Neural cell (in vitro differentiated cells): ENCODE results near the gene KIF13A. TPM values are rescaled to one million over a fixed set of nuclear protein-coding genes. Genes with fewer than 3 reads are reported as not detected.

Experiments
- H2AFZ ChIP-seq: fragments of 200-600, 300-800 bp; sonication (generic), shearing (Covaris generic); 2 replicates; pipeline ENCODE4 v1.6.0; 2014; ENCODE audit warnings: low read depth, mild to moderate bottlenecking, antibody characterized with exemption, low read length, moderate library complexity
- H3F3A ChIP-seq: fragments of 200-600 bp; shearing (Covaris generic); 2 replicates; pipeline ENCODE4 v1.6.1; 2016; ENCODE audit warnings: mild to moderate bottlenecking, moderate library complexity, mixed read lengths, antibody characterized with exemption, low read length; ENCODE audit not compliant: insufficient read depth, poor library complexity, severe bottlenecking
- H3K27ac ChIP-seq: fragments of 200-600, 300-800 bp; sonication (generic), shearing (Covaris generic); 2 replicates; pipeline ENCODE4 v1.5.1; 2014; ENCODE audit warnings: mild to moderate bottlenecking, low read length, moderate library complexity
- H3K27me3 ChIP-seq: fragments of 300-800, 200-600 bp; sonication (generic), shearing (Covaris generic); 2 replicates; pipeline ENCODE4 v1.6.0; 2014; ENCODE audit warnings: mild to moderate bottlenecking, low read depth, low read length, moderate library complexity; ENCODE audit not compliant: insufficient read depth
- H3K36me3 ChIP-seq: fragments of 300-800, 200-600 bp; sonication (generic), shearing (Covaris generic); 2 replicates; pipeline ENCODE4 v1.5.1; 2014; ENCODE audit warnings: mild to moderate bottlenecking, antibody characterized with exemption, low read length, moderate library complexity; ENCODE audit not compliant: insufficient read depth
- H3K4me2 ChIP-seq: fragments of 300-800, 200-600 bp; sonication (generic), shearing (Covaris generic); 2 replicates; pipeline ENCODE4 v1.6.0; 2014; ENCODE audit warnings: mild to moderate bottlenecking, low read length
- H3K4me3 ChIP-seq: fragments of 300-800, 200-600 bp; sonication (generic), shearing (Covaris generic); 2 replicates; pipeline ENCODE4 v1.5.1; 2014; ENCODE audit warnings: mild to moderate bottlenecking, low read length, moderate library complexity
- H3K79me2 ChIP-seq: fragments of 200-600 bp; shearing (Covaris generic); replicated peaks from 2 replicates; pipeline ENCODE4 v1.6.0; 2014; ENCODE audit warnings: mild to moderate bottlenecking, low read length, moderate library complexity; ENCODE audit not compliant: insufficient read depth
- H3K9ac ChIP-seq: fragments of 300-800, 200-600 bp; sonication (generic), shearing (Covaris generic); 2 replicates; pipeline ENCODE4 v1.6.1; 2016; ENCODE audit warnings: mild to moderate bottlenecking, low read length, mixed read lengths
- H3K9me2 ChIP-seq: fragments of 200-600 bp; shearing (Covaris generic); 2 replicates; pipeline ENCODE4 v1.6.1; 2016; ENCODE audit warnings: mild to moderate bottlenecking, low read length, mixed read lengths; ENCODE audit not compliant: insufficient read depth
- H3K9me3 ChIP-seq: fragments of 200-600, 300-800 bp; sonication (generic), shearing (Covaris generic); 2 replicates; pipeline ENCODE4 v1.6.1; 2016; ENCODE audit warnings: mild to moderate bottlenecking, mixed run types, low read length, moderate library complexity, mixed read lengths
- H4K20me1 ChIP-seq: fragments of 200-600 bp; shearing (Covaris generic); 2 replicates; pipeline ENCODE4 v1.6.1; 2016; ENCODE audit warnings: mild to moderate bottlenecking, mixed run types; ENCODE audit not compliant: insufficient read depth
- EZH2 ChIP-seq: fragments of 200-600, 300-800 bp; shearing (Covaris generic), sonication (generic); IDR thresholded peaks from 2 replicates; pipeline ENCODE4 v1.6.1; 2014; ENCODE audit warnings: antibody characterized with exemption, low read length, borderline replicate concordance, mild to moderate bottlenecking; ENCODE audit not compliant: insufficient read depth, poor library complexity, severe bottlenecking
- MXI1 ChIP-seq: fragments of 450-650 bp; conservative IDR thresholded peaks from 2 replicates; pipeline ENCODE4 v1.6.1; 2014; ENCODE audit warnings: antibody characterized with exemption, mild to moderate bottlenecking; ENCODE audit not compliant: poor library complexity, severe bottlenecking
- POLR2AphosphoS5 ChIP-seq: IDR thresholded peaks from 2 replicates; pipeline ENCODE4 v1.6.1; 2012
- RAD21 ChIP-seq: fragments of 450-650 bp; conservative IDR thresholded peaks from 2 replicates; pipeline ENCODE4 v1.6.1; 2014; ENCODE audit warnings: antibody characterized with exemption, mild to moderate bottlenecking, moderate library complexity
- SMC3 ChIP-seq: fragments of 450-650 bp; conservative IDR thresholded peaks from 2 replicates; pipeline ENCODE4 v1.6.1; 2014; ENCODE audit warnings: antibody characterized with exemption, mild to moderate bottlenecking, moderate library complexity; ENCODE audit not compliant: poor library complexity
- TAF1 ChIP-seq: IDR thresholded peaks from 2 replicates; pipeline ENCODE4 v1.6.1; 2012; ENCODE audit warnings: low read depth
- polyA plus RNA-seq: library from polyadenylated mRNA; depleted of rRNA; stranded (reverse); fragments of >200 nt; gene quantifications from 2 replicates; pipeline ENCODE4 v1.2.3, GENCODE V29; 2014
- TF ChIP-seq, protein P1 (sequence below): fragments of 450-650 bp; IDR thresholded peaks from 2 replicates; pipeline ENCODE4 v1.5.1; 2014; ENCODE audit warnings: antibody characterized with exemption, mild to moderate bottlenecking, moderate library complexity; ENCODE audit not compliant: poor library complexity, severe bottlenecking
- TF ChIP-seq, protein P2 (sequence below): IDR thresholded peaks from 2 replicates; pipeline ENCODE4 v1.6.1; 2012; ENCODE audit warnings: borderline replicate concordance

KIF13A gene
- polyA plus RNA-seq, 1 donor from 2014 or later, result 9.4 TPM

GRCh38 chr6:17897681-17898080 is 89.8 kb downstream of the KIF13A start:
- Histone ChIP-seq H3F3A (no peaks in the 10 kb centered on the region), H3K27me3 (no peaks in the 10 kb centered on the region), H3K27ac (no peak overlapping the region), H3K9ac (no peak overlapping the region), H3K79me2 (no peaks in the 10 kb centered on the region), H3K4me2 (no peak overlapping the region), H3K36me3 (peaks cover 4% of the 10 kb centered on the region), H3K4me3 (no peak overlapping the region), H4K20me1 (no peaks in the 10 kb centered on the region), H3K9me3 (peaks cover 12% of the 10 kb centered on the region), H2AFZ (no peak overlapping the region), H3K9me2 (no peaks in the 10 kb centered on the region)
- TF ChIP-seq, protein P1, sequence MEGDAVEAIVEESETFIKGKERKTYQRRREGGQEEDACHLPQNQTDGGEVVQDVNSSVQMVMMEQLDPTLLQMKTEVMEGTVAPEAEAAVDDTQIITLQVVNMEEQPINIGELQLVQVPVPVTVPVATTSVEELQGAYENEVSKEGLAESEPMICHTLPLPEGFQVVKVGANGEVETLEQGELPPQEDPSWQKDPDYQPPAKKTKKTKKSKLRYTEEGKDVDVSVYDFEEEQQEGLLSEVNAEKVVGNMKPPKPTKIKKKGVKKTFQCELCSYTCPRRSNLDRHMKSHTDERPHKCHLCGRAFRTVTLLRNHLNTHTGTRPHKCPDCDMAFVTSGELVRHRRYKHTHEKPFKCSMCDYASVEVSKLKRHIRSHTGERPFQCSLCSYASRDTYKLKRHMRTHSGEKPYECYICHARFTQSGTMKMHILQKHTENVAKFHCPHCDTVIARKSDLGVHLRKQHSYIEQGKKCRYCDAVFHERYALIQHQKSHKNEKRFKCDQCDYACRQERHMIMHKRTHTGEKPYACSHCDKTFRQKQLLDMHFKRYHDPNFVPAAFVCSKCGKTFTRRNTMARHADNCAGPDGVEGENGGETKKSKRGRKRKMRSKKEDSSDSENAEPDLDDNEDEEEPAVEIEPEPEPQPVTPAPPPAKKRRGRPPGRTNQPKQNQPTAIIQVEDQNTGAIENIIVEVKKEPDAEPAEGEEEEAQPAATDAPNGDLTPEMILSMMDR, result no peak
- no peak for TF ChIP-seq POLR2AphosphoS5
- TF ChIP-seq, protein P2, sequence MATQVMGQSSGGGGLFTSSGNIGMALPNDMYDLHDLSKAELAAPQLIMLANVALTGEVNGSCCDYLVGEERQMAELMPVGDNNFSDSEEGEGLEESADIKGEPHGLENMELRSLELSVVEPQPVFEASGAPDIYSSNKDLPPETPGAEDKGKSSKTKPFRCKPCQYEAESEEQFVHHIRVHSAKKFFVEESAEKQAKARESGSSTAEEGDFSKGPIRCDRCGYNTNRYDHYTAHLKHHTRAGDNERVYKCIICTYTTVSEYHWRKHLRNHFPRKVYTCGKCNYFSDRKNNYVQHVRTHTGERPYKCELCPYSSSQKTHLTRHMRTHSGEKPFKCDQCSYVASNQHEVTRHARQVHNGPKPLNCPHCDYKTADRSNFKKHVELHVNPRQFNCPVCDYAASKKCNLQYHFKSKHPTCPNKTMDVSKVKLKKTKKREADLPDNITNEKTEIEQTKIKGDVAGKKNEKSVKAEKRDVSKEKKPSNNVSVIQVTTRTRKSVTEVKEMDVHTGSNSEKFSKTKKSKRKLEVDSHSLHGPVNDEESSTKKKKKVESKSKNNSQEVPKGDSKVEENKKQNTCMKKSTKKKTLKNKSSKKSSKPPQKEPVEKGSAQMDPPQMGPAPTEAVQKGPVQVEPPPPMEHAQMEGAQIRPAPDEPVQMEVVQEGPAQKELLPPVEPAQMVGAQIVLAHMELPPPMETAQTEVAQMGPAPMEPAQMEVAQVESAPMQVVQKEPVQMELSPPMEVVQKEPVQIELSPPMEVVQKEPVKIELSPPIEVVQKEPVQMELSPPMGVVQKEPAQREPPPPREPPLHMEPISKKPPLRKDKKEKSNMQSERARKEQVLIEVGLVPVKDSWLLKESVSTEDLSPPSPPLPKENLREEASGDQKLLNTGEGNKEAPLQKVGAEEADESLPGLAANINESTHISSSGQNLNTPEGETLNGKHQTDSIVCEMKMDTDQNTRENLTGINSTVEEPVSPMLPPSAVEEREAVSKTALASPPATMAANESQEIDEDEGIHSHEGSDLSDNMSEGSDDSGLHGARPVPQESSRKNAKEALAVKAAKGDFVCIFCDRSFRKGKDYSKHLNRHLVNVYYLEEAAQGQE, result no peak
- TF ChIP-seq RAD21, result no peak

DNA sequence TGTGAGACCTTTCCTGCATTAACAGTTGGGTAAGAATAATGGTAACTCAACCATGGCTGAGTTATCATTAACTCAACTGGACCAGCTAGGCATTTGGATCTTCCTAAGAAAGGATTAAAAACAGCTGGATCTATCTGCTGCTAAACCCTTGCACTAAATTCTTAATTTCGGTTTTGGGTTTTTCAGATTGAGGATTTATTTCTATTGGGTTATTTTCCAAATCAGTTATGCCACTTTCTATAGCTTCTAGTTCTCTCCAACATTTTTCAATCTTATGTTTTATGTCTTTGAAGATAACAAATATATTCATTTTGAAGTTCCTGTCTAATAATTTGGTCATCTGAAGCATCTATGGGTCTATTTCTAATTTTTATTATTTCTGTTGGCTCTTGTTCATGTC is 92.5 kb downstream of the KIF13A start:
- Histone ChIP-seq H2AFZ (no peak overlapping the region), H3K36me3 (peaks cover 4% of the 10 kb centered on the region), H3K9me3 (peaks cover 12% of the 10 kb centered on the region), H3K9me2 (no peaks in the 10 kb centered on the region), H3K4me2 (no peak overlapping the region), H3K4me3 (no peak overlapping the region), H3K27me3 (no peaks in the 10 kb centered on the region), H3K79me2 (no peaks in the 10 kb centered on the region), H3K9ac (no peak overlapping the region), H4K20me1 (no peaks in the 10 kb centered on the region), H3F3A (no peaks in the 10 kb centered on the region), H3K27ac (no peak overlapping the region)
- TF ChIP-seq EZH2 (no peak), MXI1 (no peak), POLR2AphosphoS5 (no peak), TAF1 (no peak)

GRCh38 chr6:17894191-17894590 is 93.2 kb downstream of the KIF13A start:
- no peaks in the 10 kb centered on the region for H4K20me1 ChIP-seq
- H3K79me2 ChIP-seq, result no peaks in the 10 kb centered on the region
- no peak overlapping the region for H3K27ac ChIP-seq
- H3K9ac ChIP-seq, result no peak overlapping the region
- H3K36me3 ChIP-seq, result peaks cover 4% of the 10 kb centered on the region
- H3F3A ChIP-seq, result no peaks in the 10 kb centered on the region
- H3K27me3 ChIP-seq, result no peaks in the 10 kb centered on the region
- TF ChIP-seq RAD21 (no peak), TAF1 (no peak), SMC3 (no peak), EZH2 (no peak)
- H3K9me3 ChIP-seq, result peaks cover 12% of the 10 kb centered on the region
- no peaks in the 10 kb centered on the region for H3K9me2 ChIP-seq
- H3K4me2 ChIP-seq, result no peak overlapping the region
- H3K4me3 ChIP-seq, result no peak overlapping the region
- no peak overlapping the region for H2AFZ ChIP-seq
